HG03196 (cell line): ENCODE data around the gene ENAH.

Source experiments
- ATAC-seq: cut with Tn5 transposase; IDR thresholded peaks from one replicate; pipeline ENCODE4 v1.9.1; 2021; ENCODE audit not compliant: unreplicated experiment

ENAH gene

DNA sequence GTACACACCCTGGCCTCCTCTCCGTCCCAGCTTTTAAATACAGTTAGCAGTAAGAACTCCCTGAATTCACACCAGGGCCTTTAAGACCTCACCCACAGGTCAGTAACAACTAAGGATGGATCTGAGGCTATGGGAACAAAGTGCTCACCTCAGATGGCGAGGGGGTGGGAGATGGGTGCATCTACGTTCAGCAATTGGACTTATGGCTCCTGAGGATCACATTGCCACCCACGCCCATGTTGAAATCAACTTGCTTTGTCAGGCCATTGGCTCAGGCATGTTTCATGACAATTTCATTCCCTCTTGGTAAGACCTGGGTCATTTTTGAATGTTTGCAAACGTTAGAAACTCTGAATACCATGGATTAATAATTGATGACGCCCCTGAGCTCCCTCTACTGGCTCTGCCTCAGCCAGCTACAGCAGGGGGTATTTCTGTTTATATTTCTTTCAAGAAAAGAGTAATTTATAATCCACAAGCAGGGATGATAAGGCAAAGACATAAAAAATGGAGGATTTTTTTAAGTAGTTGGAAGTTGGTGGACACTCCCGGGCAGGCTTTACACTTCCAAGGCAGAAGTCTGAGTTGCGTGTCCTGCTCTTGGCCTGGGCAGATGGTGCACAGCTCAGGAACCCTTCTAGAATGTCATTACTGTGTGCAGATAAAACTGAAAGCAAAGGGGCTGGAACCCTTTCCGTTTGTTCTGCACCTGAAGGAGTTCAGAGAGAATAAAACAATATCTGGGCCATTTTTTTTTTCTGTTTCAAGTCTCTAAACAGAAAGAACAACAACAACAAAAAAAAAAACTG is 211.4 kb downstream of the ENAH start:
- ATAC-seq: peak; percentile 42

DNA sequence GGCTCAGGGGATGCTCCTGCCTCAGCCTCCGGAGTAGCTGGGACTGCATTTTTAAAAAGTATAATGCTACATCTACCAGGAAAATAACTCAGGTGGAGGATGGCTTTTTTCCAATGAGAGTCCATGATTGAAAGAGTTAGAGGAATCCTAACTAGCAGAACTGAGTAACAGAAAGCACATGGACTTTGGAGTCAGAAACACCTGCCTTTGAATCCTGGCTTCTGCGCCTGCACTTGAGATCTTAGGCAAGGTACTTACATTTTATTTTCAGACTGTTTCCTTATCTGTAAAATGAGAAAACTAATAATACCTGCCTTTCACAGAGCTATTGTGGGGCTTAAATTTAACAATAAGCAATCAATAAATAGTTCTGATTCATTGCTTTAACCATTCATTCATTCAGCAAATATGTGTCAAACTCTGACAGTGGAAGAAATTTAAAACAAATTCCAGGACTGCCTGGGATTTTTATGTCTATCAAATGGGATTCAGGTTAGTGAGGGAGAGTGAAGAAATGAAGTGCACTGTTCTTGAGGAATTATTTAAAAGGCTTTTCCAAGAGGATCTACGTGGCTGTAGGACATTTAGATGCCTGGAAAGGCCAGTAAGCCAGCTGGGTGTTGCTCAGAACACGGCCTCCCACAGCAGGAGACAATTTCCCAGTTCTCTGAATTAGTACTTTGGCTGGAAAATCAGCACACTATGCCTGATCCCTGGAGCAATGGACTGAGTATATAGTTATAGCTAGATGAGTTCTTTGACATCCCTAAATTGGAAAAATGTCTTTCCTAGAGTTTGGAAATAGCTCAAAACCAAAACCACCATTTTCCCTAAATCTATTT is 212.3 kb downstream of the ENAH start:
- ATAC-seq: no peak

DNA sequence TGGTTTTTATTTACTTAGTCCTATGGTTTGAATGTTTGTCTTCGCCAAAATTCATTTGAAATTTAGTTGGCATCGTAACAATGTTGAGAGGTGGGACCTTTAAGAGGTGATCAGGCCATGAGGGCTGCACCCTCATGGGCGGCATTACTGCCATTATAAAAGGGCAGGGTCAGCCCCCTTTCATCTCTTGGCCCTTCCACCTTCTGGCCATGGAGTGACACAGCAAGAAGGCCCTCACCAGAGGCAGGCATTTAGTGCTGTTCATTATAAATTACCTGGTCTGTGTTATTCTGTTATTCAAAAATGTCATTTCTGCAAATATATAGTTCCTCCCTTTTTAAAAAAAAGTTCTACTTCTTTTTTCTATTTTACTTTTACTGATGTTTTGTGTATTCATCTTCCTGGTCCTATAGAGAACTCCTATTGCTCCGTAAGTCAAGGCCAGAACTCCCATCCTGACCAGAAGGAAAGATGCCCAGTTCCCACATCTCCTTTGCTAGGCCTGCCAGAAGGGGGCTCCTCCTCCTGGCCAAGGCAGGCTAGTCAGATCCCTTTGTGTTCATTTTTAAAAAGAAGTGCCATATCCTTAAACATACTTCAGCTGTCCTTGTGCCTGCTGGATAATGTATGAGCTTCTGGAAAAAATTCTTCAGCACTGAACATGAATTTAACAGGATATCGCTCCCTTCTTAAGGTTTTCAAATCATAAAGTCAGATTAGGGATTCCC is 215.0 kb downstream of the ENAH start:
- no peak for ATAC-seq
